ENCODE data around the gene AK5.

DNA sequence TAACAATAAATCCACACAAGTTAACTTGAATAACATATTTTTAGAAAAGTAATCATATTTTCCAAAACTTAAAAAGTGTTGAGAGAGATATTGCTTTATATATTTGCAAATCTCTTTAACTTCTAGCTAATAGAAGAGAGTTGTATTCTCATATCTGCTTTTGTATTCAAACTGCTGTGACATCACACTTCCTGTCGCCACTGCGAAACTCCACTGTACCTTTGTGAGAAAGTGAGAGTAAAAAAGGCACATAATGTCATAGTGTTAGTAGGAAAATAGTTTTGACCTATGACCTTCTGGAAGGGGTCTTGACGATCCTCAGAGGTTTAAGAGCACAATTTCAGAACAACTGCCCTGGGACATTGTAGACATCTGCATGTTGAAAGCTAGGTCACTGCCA is 21.6 kb downstream of the AK5 start:
- TF ChIP-seq, protein P1, sequence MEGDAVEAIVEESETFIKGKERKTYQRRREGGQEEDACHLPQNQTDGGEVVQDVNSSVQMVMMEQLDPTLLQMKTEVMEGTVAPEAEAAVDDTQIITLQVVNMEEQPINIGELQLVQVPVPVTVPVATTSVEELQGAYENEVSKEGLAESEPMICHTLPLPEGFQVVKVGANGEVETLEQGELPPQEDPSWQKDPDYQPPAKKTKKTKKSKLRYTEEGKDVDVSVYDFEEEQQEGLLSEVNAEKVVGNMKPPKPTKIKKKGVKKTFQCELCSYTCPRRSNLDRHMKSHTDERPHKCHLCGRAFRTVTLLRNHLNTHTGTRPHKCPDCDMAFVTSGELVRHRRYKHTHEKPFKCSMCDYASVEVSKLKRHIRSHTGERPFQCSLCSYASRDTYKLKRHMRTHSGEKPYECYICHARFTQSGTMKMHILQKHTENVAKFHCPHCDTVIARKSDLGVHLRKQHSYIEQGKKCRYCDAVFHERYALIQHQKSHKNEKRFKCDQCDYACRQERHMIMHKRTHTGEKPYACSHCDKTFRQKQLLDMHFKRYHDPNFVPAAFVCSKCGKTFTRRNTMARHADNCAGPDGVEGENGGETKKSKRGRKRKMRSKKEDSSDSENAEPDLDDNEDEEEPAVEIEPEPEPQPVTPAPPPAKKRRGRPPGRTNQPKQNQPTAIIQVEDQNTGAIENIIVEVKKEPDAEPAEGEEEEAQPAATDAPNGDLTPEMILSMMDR (IDR thresholded peaks at IDR 0.05): no peak
- TF ChIP-seq POLR2A (IDR thresholded peaks at IDR 0.05): no peak

Measured in tibial nerve (tissue), 3 donors.